ENCODE measurements around the gene PTPN1. TPM values are rescaled to one million over a fixed set of nuclear protein-coding genes. Genes with fewer than 3 reads are reported as not detected.

The PTPN1 gene
- total and polyA plus RNA-seq, 2 of the 13 experiments (the other 11 are each of a cell fraction or from before 2014, with no cell fraction given) = 17.7 to 37.2 TPM

DNA sequence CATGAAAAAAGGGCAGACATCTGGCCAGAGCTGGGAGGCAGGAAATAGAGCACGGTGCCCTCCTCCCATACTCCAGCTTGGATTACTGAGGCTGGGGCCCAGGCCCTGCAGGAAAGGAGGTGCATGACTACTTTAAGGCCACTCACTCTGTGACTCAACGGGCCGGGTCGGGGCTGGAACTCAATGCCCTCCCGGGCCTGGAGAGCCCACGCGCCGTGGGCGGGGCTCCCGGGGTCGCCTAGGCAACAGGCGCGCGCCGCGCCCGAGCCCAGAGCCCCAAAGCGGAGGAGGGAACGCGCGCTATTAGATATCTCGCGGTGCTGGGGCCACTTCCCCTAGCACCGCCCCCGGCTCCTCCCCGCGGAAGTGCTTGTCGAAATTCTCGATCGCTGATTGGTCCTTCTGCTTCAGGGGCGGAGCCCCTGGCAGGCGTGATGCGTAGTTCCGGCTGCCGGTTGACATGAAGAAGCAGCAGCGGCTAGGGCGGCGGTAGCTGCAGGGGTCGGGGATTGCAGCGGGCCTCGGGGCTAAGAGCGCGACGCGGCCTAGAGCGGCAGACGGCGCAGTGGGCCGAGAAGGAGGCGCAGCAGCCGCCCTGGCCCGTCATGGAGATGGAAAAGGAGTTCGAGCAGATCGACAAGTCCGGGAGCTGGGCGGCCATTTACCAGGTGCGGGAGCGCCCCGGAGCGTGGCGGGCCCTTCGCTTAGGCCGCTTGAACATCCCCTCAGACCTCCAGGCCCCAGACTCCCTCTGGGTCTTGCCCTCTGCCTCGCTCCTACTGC, at the start of gene PTPN1 (continued):
- TF ChIP-seq, protein P1, sequence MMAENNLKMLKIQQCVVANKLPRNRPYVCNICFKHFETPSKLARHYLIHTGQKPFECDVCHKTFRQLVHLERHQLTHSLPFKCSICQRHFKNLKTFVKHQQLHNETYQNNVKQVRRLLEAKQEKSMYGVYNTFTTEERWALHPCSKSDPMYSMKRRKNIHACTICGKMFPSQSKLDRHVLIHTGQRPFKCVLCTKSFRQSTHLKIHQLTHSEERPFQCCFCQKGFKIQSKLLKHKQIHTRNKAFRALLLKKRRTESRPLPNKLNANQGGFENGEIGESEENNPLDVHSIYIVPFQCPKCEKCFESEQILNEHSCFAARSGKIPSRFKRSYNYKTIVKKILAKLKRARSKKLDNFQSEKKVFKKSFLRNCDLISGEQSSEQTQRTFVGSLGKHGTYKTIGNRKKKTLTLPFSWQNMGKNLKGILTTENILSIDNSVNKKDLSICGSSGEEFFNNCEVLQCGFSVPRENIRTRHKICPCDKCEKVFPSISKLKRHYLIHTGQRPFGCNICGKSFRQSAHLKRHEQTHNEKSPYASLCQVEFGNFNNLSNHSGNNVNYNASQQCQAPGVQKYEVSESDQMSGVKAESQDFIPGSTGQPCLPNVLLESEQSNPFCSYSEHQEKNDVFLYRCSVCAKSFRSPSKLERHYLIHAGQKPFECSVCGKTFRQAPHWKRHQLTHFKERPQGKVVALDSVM (CRISPR knock-in tag; IDR thresholded peaks at IDR 0.05) = peak; percentile 54; the same call in 1 of the 2 replicates
- TF ChIP-seq, protein P2, sequence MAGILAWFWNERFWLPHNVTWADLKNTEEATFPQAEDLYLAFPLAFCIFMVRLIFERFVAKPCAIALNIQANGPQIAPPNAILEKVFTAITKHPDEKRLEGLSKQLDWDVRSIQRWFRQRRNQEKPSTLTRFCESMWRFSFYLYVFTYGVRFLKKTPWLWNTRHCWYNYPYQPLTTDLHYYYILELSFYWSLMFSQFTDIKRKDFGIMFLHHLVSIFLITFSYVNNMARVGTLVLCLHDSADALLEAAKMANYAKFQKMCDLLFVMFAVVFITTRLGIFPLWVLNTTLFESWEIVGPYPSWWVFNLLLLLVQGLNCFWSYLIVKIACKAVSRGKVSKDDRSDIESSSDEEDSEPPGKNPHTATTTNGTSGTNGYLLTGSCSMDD (CRISPR knock-in tag; IDR thresholded peaks at IDR 0.05) = peak; percentile 62; the same call in 1 of the 2 replicates
- TF ChIP-seq SCMH1 (CRISPR knock-in tag; IDR thresholded peaks at IDR 0.05; ENCODE audit: borderline replicate concordance) (no peak), ZNF724P (CRISPR knock-in tag; IDR thresholded peaks at IDR 0.05; ENCODE audit: borderline replicate concordance) (peak; percentile 84; the same call in 1 of the 2 replicates), ZNF317 (CRISPR knock-in tag; IDR thresholded peaks at IDR 0.05) (0 out of 2 replicates have a peak, but pooled peaks have one; percentile 69), ZNF572 (CRISPR knock-in tag; IDR thresholded peaks at IDR 0.05) (peak; percentile 91; the same call in 1 of the 2 replicates), AHR (CRISPR knock-in tag; IDR thresholded peaks at IDR 0.05) (peak; percentile 50; the same call in 1 of the 2 replicates), KLF6 (CRISPR knock-in tag; IDR thresholded peaks at IDR 0.05) (peak; percentile 96), SMAD9 (CRISPR knock-in tag; IDR thresholded peaks at IDR 0.05) (peak; percentile 45; the same call in 1 of the 2 replicates), MTF2 (CRISPR knock-in tag; IDR thresholded peaks at IDR 0.05; ENCODE audit: borderline replicate concordance) (peak; percentile 93), KMT2A (CRISPR knock-in tag; IDR thresholded peaks at IDR 0.05) (peak; percentile 99), ZNF616 (CRISPR knock-in tag; IDR thresholded peaks at IDR 0.05; ENCODE audit: low read depth) (peak; percentile 92), RAD21 (CRISPR knock-in tag; IDR thresholded peaks at IDR 0.05) (peak; percentile 67), RFX5 (IDR thresholded peaks at IDR 0.05; ENCODE audit: low read depth, low read length) (peak; percentile 76; the same call in 1 of the 2 replicates)
- TF ChIP-seq, protein P3, sequence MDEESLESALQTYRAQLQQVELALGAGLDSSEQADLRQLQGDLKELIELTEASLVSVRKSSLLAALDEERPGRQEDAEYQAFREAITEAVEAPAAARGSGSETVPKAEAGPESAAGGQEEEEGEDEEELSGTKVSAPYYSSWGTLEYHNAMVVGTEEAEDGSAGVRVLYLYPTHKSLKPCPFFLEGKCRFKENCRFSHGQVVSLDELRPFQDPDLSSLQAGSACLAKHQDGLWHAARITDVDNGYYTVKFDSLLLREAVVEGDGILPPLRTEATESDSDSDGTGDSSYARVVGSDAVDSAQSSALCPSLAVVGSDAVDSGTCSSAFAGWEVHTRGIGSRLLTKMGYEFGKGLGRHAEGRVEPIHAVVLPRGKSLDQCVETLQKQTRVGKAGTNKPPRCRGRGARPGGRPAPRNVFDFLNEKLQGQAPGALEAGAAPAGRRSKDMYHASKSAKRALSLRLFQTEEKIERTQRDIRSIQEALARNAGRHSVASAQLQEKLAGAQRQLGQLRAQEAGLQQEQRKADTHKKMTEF (CRISPR knock-in tag; IDR thresholded peaks at IDR 0.05) = peak; percentile 96
- TF ChIP-seq, protein P4, sequence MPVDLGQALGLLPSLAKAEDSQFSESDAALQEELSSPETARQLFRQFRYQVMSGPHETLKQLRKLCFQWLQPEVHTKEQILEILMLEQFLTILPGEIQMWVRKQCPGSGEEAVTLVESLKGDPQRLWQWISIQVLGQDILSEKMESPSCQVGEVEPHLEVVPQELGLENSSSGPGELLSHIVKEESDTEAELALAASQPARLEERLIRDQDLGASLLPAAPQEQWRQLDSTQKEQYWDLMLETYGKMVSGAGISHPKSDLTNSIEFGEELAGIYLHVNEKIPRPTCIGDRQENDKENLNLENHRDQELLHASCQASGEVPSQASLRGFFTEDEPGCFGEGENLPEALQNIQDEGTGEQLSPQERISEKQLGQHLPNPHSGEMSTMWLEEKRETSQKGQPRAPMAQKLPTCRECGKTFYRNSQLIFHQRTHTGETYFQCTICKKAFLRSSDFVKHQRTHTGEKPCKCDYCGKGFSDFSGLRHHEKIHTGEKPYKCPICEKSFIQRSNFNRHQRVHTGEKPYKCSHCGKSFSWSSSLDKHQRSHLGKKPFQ (CRISPR knock-in tag; IDR thresholded peaks at IDR 0.05; ENCODE audit: insufficient replicate concordance) = peak; percentile 86
- TF ChIP-seq, protein P5, sequence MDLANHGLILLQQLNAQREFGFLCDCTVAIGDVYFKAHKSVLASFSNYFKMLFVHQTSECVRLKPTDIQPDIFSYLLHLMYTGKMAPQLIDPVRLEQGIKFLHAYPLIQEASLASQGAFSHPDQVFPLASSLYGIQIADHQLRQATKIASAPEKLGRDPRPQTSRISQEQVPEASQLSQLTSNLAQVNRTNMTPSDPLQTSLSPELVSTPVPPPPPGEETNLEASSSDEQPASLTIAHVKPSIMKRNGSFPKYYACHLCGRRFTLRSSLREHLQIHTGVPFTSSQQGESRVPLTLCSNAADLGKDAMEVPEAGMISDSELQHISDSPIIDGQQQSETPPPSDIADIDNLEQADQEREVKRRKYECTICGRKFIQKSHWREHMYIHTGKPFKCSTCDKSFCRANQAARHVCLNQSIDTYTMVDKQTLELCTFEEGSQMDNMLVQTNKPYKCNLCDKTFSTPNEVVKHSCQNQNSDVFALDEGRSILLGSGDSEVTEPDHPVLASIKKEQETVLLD (CRISPR knock-in tag; IDR thresholded peaks at IDR 0.05; ENCODE audit: low read depth) = peak; percentile 59; the same call in 1 of the 2 replicates
- TF ChIP-seq, protein P6, sequence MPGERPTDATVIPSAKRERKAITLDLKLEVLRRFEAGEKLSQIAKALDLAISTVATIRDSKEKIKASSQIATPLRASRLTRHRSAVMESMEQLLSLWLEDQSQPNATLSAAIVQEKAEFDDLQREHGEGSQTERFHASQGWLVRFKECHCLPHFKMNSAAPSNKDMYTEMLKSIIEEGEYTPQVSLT (CRISPR knock-in tag; IDR thresholded peaks at IDR 0.05; ENCODE audit: borderline replicate concordance, low read depth) = no peak
